NCI-H2196 (cell line): Measurements from ENCODE around the gene AGK.

Experiments
- DNase-seq: peaks from one replicate; lab custom pipeline; 2025; ENCODE audit not compliant: unreplicated experiment; lab: John Stamatoyannopoulos, UW

The AGK gene

GRCh38 chr7:141702047-141702567, 150.9 kb downstream of the AGK start, which contains the start of gene DENND11:
Gene DENND11, minus strand, starts transcription at chr7:141702166. Its CDS starts 13 bp downstream, at chr7:141702153.
- peak; percentile 48 for DNase-seq

DNA sequence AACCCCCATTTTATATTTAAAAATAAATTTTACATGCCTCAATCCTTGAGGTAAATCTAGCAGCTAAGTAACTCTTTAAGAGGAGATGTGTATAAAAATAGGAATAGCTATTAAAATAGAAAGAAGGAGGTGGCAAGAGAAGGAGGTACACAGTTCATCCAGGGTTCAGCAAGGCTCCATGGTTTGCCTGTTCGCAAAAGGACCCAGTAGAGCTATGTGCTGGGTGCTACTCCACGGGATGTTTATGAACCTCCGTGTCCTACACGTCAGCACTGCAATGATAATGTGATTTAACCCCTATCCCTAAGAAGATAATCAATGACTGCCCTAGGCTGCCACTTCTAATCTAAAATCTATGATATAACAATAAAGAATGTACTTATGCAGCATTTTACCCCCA, 151.7 kb downstream of the AGK start:
- DNase-seq, result no peak

GRCh38 chr7:141704112-141704511, 152.9 kb downstream of the AGK start:
- DNase-seq, result no peak

DNA sequence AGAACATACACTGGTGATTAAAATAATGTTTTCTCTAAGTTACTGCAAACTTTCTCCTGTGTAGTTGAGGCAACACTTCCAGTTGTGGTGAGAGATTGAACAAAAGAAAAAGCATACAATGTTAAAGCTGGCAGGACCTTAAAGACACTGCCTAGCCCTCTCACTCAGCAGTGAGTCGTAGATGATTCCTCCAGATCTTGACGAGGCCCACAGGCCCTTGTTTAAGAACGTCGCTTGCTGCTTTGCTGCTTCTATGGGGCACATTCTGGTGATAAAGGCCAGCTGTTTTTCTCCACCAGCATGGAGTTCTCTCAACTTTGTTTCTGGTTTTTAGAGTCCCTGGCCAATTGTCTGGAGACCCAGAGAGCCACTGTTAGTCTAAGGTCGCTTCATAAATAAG, 153.5 kb downstream of the AGK start:
- DNase-seq, result no peak
